Diencephalon (tissue), 1 donor: ENCODE results near the gene PSKH1. TPM values are rescaled to one million over a fixed set of nuclear protein-coding genes. Genes with fewer than 3 reads are reported as not detected.

ENCODE experiments used
- small RNA-seq: library from RNA; depleted of rRNA; stranded (forward); fragments of <200 nt; gene quantifications from one replicate; pipeline ENCODE3, GENCODE V24; 2014
- total RNA-seq: library from RNA; depleted of rRNA; stranded (reverse); fragments of >200 nt; gene quantifications from one replicate; pipeline ENCODE4 v1.2.3, GENCODE V29; 2014

The PSKH1 gene
- 11.8 TPM for total RNA-seq

DNA sequence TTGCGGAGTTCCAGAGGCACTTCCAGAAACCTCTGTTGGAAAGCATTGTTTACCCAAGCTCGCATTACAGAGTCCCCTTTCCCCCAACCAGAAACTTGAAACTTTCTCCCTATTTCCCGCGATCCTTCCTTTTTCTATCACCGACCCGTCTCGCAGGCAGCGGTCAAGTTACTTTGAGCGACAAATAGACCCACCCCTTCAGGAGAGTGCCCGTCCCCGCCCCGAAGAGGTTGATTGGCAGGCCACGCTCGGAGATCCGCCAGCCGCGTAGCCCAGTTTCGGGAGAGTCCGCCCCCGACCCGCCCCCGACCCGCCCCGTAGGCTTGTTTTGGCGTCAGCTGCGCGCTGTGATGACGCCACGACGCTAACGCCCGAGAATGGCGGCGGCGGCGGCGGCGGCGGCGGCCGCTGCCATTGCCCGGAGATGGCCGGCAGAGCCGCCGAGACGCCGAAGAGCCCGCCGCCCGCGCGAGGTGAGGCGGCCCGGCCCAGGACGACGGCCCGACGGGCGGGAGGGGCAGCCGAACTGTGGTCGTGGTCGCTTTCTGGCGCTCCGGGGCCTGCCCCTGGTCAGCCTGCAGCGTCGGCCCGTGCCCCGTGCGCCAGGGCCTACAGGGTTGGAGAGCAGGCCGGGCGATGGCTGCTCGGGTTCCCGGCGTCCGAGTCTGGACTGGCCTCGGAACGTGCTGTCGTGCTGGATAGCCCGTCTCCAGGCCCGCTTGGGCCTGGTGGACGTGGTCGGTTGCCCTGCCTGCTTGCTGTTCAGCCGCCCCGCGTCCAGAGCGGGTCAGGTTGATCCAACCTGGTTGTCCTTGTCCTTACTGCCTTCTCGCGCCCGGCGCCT lies at the start of gene PSKH1:
Gene PSKH1 (plus strand): TSS at position 356 of the 844 bp plus-strand sequence. CDS start 15,496 bp downstream, outside the sequence.

DNA sequence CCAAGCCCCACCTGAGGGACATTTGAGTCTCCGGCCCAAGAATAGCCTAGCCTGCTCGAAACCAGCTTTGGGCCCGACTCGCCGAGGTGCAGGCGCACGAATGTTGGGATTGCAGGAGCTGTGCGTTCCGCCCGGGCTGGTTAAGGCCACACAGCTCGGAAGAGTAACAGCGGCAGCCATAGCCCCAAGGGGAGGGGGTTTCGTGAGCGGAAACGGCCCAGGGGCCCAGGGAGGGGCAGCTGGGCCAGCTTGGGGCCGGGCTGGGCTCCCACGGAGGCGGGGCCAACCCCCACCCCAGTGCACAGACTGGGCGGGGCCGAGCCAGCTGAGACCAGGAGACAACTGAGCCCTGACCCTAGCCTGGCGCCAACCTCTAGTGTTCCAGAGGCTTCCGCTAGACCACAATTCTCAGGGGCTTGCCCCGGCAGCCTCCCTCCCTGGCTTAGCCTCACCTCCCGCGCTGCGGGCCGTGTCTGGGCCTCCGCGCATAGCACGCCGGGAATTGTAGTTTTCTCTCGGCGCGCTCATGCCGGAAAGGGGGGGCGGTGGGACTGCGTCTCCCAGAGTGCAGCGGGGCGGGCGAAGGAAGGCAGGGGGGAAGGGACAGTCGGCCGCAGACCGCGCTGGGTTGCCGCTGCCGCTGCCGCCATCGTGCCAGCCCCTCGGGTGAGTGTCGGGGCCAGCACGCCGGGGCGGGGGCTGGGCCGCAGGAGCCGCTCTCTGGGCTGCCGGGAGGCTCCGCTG lies 46.6 kb upstream of the PSKH1 start, which contains the start of gene NUTF2:
Gene NUTF2 (plus strand): TSS at position 614 of the 744 bp plus-strand sequence. CDS start 18,198 bp downstream, outside the sequence.

DNA sequence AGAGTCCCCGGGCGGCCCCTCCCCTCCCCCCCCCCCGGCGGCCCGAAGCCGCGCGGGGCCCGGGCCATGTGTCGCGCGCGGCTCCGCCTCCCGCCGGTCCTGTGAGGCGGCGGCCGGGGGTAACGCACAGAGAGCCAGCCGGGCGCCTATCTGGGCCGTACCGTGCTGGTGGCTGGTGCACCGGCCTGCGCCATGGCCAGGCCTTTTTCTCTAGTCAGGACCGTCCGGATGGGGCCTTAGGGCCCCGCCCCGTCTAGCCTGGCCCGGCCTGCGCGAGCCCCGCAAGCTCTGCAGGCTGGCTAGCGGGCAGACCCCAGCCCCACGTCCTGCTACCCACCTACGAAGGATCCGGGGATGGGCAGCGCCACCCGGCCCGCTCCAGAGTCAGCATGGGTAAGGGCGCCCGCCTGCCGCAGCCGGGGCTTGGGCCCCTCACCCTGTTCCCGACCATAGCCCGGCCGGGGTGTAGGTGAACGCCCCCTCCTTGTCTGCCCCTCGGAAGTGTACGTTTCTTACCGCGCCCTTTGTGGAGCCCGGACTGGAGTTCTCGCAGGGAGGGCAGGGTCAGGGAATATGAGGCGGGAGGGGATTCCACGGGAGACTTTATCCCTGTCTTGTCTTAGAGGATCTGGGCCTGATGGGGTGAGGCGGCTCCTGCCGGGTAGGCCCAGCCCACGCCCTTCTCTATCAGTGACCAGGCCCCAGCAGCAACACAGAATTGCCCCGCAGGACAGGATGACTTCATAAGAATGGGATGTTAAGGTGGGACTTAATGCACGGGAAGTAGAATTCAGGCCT lies 45.8 kb upstream of the PSKH1 start, which contains the start of gene CENPT:
Gene CENPT (minus strand): TSS at position 630 of the 798 bp plus-strand sequence. CDS start 13,834 bp downstream, outside the sequence.

DNA sequence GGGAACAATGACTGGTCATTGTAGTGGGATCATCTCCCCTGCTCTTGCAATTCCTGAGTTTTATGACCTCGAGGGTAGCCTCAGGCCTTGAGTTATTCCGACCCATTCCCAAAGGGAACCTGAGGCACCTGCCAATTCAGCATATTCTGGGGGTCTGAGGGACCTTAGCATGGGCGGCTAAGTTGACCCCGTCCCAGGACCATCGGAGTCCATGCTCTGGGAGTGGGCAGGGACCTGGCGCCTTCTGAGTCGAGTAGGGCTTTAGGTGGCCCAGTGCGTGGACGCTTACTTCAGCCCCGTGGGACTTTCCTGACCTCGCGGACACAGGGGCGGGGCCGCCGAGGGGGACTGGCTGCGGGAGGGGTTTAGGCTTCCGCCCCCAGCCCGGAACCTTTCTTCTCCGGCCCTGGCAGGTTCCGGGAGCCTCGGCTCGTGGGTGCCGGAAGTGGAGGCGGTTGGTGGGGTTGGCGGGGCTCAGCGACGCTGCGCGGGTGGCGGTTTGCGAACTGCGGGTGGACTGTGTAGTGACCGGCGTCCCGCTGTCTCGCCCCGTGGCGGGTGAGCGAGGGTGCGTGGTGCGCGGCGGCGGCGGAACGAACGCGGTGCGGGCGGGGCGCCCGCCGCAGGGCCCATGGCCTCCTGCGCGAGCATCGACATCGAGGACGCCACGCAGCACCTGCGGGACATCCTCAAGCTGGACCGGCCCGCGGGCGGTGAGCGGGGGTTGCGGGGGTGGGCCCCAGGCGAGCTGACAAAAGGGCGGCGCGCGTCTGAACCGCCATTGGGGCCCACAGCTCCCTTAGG lies 20.2 kb upstream of the PSKH1 start, which contains the start of gene EDC4:
Gene EDC4 (plus strand): TSS at position 422 of the 804 bp plus-strand sequence. CDS start 210 bp downstream, at position 632.

DNA sequence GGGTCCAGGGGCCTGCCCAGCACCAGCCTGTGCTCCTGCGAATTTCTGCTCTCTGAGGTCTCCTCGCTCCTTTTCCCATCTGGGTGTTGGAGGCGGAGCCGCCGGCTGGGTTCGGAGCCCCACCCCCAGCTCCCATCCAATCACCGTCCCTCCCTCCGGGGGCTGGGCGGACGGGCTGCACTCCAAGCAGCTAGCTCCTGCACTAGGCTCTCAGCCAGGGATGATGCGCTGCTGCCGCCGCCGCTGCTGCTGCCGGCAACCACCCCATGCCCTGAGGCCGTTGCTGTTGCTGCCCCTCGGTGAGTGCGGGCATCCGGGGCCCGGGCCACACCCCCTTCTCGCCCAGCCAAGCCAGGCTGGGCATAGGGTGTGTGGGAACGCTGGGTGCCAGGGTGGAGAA lies 8.4 kb upstream of the PSKH1 start, which contains the start of gene NRN1L:
Gene NRN1L (plus strand): TSS at position 202 of the 400 bp plus-strand sequence. CDS start 19 bp downstream, at position 221.

DNA sequence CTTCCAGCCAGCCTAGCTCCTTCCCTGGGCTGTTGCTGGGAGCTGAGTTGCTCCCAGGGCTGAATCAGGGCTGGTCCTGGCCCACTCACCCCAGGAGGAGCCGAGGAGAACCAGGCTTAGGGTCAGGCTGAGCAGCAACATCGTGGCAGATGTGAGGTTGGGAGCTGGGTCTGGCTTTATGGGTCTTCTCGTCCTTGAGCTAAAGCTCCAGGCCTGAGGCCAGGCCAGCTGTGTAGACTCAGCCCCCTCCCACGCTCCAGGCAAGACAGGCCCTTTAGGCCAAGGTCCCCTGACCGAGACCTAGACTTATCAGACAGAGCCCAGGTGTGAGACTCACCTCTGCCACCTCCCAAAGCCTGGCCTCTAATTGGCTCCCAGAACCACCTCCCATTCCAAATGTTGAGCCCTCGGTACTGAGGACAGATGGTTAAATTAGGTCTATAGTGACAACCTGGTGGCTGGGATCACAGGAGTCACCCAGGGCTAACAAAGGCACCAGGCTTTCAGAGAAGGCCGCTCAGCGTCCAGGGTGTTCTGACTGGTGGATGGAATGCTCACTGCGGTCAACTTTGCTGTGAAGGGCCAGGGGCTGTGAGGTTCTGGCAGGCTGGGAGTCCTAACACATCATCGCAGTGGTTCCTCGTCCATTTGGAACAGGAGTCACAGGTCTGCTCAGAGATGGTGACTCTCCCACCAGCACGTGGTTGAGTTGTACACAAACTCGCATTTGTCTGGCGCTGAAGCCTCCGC lies 38.8 kb downstream of the PSKH1 start, which contains the start of gene CTRL:
Gene CTRL (minus strand): TSS at position 151 of the 750 bp plus-strand sequence. CDS start 10 bp downstream, at position 141.

DNA sequence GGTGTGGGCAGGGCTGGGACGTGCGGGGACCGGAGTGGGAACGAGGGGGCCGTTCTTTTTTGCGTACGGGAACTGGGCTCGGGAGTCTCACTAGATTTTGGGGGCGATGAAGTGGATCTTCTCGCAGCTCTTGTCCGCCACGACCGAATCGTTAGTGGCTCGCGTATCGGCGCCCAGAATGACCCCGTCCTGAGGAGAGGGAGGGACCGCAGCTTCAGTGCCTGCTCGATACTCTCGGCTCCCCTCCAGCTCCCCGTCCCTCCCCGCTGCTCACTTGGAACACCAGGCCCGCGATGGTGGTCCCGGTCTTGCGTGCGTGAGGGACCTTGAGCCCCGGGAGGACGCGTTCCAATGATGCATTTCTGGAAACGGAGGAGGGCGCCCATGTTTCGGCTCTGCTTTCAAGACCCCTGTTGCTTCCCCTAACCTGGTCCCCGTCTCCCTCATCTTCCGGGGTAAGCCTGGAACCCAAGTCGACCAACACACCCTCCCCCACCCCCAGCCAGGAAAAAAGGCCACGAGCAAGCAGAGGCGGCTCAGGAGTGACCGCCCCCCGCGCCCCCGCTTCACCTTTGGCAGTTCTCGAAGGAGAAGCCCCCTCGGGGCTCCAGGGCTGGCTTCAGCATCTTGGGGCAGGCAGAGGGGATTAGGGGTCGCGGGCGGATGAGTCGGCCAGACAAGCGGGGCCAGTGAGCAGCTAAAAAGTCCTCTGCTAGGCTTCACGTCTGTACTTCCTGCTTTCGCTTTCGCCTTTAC lies 43.2 kb downstream of the PSKH1 start, which contains the start of gene PSMB10:
Gene PSMB10 (minus strand): TSS at position 727 of the 756 bp plus-strand sequence. CDS start 101 bp downstream, at position 626.

DNA sequence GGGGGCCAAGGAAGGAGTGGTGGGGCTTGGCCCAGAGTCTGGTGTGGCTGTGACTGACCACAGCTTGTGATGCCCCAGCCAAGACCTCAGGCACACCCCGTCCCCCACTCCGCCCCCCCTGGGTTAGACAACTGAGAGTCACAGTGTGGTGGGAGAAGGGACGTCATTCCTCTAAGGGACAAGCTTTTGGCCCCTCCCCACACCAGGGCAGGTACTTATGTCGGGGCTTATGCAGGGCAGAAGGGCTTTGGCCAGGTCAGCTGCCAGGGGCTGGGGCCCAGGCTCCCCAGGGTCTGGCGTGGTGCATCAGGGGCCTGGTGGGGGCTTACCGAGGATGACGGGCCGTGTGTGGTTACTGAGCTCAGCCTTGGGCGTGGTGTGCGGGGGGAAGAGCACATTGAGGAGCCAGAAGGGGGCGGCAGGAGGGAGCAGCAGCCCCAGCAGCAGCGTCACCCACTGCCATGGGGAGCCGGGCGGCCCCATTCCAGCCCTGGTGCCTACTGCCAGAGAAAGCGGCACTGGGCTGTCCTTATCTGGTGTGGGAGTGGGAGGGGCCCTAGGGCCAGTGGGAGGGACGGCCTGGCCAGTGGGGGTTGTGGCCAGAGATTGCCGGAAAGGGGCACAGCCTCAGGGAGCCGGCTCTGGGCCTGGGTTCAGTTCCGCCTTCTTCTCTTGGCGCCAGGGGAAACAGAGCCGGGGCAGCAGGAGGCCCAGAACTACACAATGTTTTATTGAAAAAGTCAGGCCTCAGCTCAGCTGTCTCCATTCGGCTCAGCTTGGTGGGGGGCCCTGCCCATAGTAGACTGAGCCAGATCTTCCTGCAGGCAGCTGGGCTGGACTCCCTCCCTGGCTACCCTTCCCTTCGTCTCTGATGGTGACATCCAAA lies 50.8 kb downstream of the PSKH1 start, which contains the start of gene LCAT:
Gene LCAT (minus strand): TSS at position 502 of the 886 bp plus-strand sequence. CDS start 19 bp downstream, at position 483.

DNA sequence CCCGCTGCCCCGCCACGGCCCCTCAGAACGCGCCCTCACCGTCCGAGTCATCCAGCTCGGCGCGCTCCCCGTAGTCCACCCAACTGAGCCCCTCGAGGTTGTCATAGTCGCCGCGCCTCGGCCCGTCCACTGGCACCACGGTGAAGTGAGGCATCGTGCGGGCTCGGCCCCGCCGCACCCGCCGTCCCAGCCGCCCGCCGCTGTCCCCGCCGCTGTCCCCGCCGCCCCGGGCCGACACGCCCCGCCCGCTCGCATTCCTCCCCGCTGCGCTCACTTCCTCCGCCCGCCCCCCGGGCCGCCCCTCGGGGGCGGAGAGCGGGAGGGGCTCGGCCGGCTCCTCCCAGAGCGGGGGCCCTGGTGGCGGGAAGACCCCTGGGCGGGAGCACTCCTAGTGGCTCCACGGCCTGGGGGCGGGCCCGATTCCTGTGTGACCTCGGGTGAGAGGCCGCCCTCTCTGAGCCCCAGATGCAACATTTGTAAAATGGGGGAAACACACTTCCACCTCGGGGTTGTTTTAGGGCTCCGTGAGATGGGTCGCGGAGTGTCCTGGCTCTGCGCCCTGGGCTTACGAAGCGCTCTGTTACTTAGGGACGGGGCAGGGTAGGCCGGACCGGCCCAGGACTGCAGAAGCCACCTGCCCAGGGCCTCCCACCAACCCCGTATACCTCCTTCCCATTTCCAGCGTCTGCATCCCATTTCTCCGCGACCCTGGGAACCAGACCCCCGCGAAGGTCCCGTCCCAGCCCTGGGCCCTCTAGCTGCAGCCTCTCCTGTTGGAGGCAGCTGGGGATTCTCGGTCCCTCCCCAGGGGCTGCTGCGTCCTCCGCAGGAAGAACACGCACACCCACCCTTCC lies 75.6 kb downstream of the PSKH1 start, which contains the start of gene SLC12A4:
Gene SLC12A4 (minus strand): TSS at position 238 of the 854 bp plus-strand sequence. CDS start 84 bp downstream, at position 154.

Small RNAs within 50 kb of the gene (small RNA-seq; reads per million reads assigned to genes)
- not detected for gene AC040162.2
- not detected for gene NRN1L

Other genes starting within 250 kb of the PSKH1 start
- gene CARMIL2, start 248.1 kb upstream of the PSKH1 start, total RNA-seq: 4.4 TPM
- 22.4 TPM for gene ACD, start 233.0 kb upstream of the PSKH1 start, total RNA-seq
- 13.4 TPM for gene PARD6A, start 232.3 kb upstream of the PSKH1 start, total RNA-seq
- 11.3 TPM for gene ENKD1, start 226.5 kb upstream of the PSKH1 start, total RNA-seq
- 2.5 TPM for gene C16orf86, start 226.4 kb upstream of the PSKH1 start, total RNA-seq
- gene GFOD2, start 173.9 kb upstream of the PSKH1 start, total RNA-seq: 57.2 TPM
- gene RANBP10, start 86.7 kb upstream of the PSKH1 start, total RNA-seq: 6.9 TPM
- gene TSNAXIP1, start 86.4 kb upstream of the PSKH1 start, total RNA-seq: 6.2 TPM
- gene THAP11, start 50.9 kb upstream of the PSKH1 start, total RNA-seq: 23.8 TPM
- 134 TPM for gene NUTF2, start 46.3 kb upstream of the PSKH1 start, total RNA-seq
- gene CENPT, start 45.6 kb upstream of the PSKH1 start, total RNA-seq: 27.9 TPM
- gene EDC4, start 20.2 kb upstream of the PSKH1 start, total RNA-seq: 52.4 TPM
- not detected for gene NRN1L, start 8.4 kb upstream of the PSKH1 start, total RNA-seq
- gene CTRL, start 38.6 kb downstream of the PSKH1 start, total RNA-seq: 1.8 TPM
- gene PSMB10, start 43.6 kb downstream of the PSKH1 start, total RNA-seq: 19.4 TPM
- gene LCAT, start 50.9 kb downstream of the PSKH1 start, total RNA-seq: 5.3 TPM
- 27.9 TPM for gene SLC12A4, start 75.4 kb downstream of the PSKH1 start, total RNA-seq
- 0.23 TPM for gene DPEP3, start 87.2 kb downstream of the PSKH1 start, total RNA-seq
- gene DPEP2, start 106.2 kb downstream of the PSKH1 start, total RNA-seq: 1.4 TPM
- gene DPEP2NB, start 122.7 kb downstream of the PSKH1 start, total RNA-seq: not detected
- 10.4 TPM for gene DDX28, start 130.0 kb downstream of the PSKH1 start, total RNA-seq
- gene DUS2, start 130.0 kb downstream of the PSKH1 start, total RNA-seq: 11.8 TPM
- gene NFATC3, start 192.1 kb downstream of the PSKH1 start, total RNA-seq: 27.5 TPM